Thyroid gland (tissue), 4 donors: ENCODE data around the gene RPS14. TPM values are rescaled to one million over a fixed set of nuclear protein-coding genes. Genes with fewer than 3 reads are reported as not detected.
A peak's percentile ranks its signal among the peaks of the same experiment; 100 is the strongest.

Source experiments
- DNase-seq, 2 donors: peaks; one replicate each; pipeline ENCODE4 v3.0.0-alpha.2; 2019
- H3K27ac ChIP-seq, 3 donors: fragments of 200-600 bp; sonication (generic); 1 replicate in 2 of 3; 2 replicates in 1 of 3; pipeline ENCODE4 v1.5.1; 2016 to 2019; ENCODE audit warnings: mild to moderate bottlenecking in 1 of 3, moderate library complexity in 1 of 3
- H3K27me3 ChIP-seq: fragments of 200-600 bp; sonication (generic); one replicate; pipeline ENCODE4 v1.5.1; 2019
- H3K36me3 ChIP-seq, 2 donors: fragments of 200-600 bp; sonication (generic); one replicate each; pipeline ENCODE4 v1.5.1; 2016 to 2019
- H3K4me1 ChIP-seq, 2 donors: fragments of 200-600 bp; sonication (generic); one replicate each; pipeline ENCODE4 v1.5.1; 2017 to 2019
- H3K4me3 ChIP-seq, 3 donors: fragments of 200-600 bp; sonication (generic); replicated peaks in 1 of 3; 1 replicate in 2 of 3; 2 replicates in 1 of 3; pipeline ENCODE4 v1.5.1; 2016; ENCODE audit warnings: mild to moderate bottlenecking in 1 of 3
- H3K9me3 ChIP-seq: fragments of 200-600 bp; sonication (generic); one replicate; pipeline ENCODE4 v1.5.1; 2017
- CTCF ChIP-seq, 6 experiments: fragments of 200-600 bp in 3 of 6; fragments of 450-650 bp in 3 of 6; sonication (generic) in 3 of 6; IDR thresholded peaks; one replicate each; pipeline ENCODE4 v1.5.1; 2016 to 2019; ENCODE audit warnings: antibody characterized with exemption in 6 of 6, mild to moderate bottlenecking in 2 of 6, inconsistent platforms in 1 of 6, moderate library complexity in 1 of 6
- POLR2A ChIP-seq, 2 donors: fragments of 450-650 bp; IDR thresholded peaks; one replicate each; pipeline ENCODE4 v1.6.1; 2017; ENCODE audit warnings: antibody characterized with exemption in 2 of 2, mild to moderate bottlenecking in 2 of 2, moderate library complexity in 1 of 2
- WGBS, 2 donors: methylation state at CpG; one replicate each; pipeline ENCODE4 v1.1.5; 2017; 5-methylcytosine and 5-hydroxymethylcytosine counted together
- intact Hi-C: fragments of 100-400 bp; cut with DNase I; formaldehyde crosslinking; loops from one replicate; pipeline ENCODE4 v1.15.1; 2023
- total RNA-seq, 4 donors: library from RNA; depleted of rRNA; stranded (reverse); fragments of >200 nt; gene quantifications; one replicate each; pipeline ENCODE4 v1.2.3, GENCODE V29; 2016

RPS14 gene
- total RNA-seq, 4 donors from 2014 or later, result 2,017 to 5,540 (median 2,786) TPM

DNA sequence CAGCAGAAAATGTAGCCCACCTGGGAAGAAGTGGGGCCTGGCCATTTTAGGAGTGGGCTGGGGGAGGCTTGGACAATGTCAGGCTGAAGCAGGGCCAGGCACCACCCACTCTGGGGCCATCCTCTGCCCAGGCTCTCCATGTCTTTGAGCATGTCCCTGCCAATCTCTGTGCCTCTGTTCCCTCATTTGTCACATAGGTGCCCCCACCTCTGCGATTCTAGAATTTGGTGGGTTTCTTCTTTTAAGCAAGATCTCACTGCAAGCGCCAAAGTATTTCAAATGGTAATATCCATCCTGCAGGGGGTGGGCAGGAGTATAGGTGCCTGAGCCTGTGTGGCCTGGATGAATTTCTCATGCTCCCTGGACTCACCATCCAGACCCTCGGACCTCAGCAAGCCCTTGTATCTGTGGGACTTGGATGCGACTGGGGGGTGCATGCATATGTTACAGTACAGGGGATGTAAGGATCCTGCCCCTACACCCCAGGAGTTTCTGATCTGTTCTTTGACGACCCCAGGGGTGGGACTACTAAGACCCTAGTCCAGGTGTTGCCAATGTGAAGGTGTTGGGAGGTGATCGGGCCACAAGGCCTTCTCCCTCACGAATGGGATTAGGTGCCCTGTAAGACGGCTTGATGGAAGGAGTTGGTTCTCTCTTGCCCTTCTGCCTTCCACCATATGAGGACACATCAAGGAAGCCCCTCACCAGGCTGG is 41.2 kb downstream of the RPS14 start:
- no peak for DNase-seq
- intact Hi-C loops, result no loop called here
- WGBS, 2 donors, result 79 to 92% methylated on average over 8 of the region's 8 CpGs
- H3K4me3 ChIP-seq, result no peak overlapping the region
- H3K27ac ChIP-seq, result peak overlapping the region in 1 of 3 donors; percentile 27
- no peak for TF ChIP-seq POLR2A (IDR thresholded peaks at IDR 0.05)
- no peak for TF ChIP-seq CTCF (IDR thresholded peaks at IDR 0.05)
- H3K4me1 ChIP-seq, result peaks cover 14 to 38% of the 10 kb centered on the region in 2 donors
- H3K27me3 ChIP-seq, result no peaks in the 10 kb centered on the region
- H3K36me3 ChIP-seq, result no peaks in the 10 kb centered on the region
- no peaks in the 10 kb centered on the region for H3K9me3 ChIP-seq

DNA sequence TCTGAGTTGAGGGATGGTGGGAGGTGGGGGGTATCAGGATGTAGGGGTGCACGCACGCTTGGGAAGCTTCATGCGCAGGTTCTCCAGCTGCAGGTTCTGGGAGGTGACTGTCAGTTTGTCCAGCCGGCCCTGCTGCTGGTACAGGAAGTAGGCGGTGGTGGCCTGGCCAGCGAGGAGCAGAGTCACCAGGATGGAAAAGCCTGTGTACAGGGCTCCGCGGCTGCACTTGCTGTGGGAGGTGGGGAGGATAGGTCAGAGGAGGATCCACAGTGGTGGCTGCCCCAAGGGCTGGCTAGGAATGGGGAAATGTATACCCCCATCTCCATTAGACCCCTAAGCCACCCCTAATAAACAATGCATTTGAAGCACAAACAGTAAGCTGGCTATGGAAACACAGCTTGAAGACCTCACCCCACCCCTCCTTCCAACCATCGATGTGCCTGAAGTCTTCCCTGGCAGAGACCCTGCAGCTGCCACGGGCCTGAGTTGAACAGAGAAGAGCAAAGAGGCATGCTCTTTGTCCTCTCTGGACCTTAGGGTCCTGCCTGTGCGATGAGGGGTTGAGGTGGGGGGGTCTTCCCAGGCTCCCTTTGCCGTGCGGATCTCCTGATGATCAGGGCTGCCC is 42.3 kb downstream of the RPS14 start:
- Histone ChIP-seq H3K9me3 (no peaks in the 10 kb centered on the region), H3K36me3 (peaks cover 0 to 9% of the 10 kb centered on the region in 2 donors), H3K27ac (no peak overlapping the region), H3K27me3 (no peaks in the 10 kb centered on the region), H3K4me3 (no peak overlapping the region), H3K4me1 (peaks cover 14 to 31% of the 10 kb centered on the region in 2 donors)
- 75 to 82% methylated on average over 13 of the region's 13 CpGs for WGBS, 2 donors
- DNase-seq, result no peak
- intact Hi-C loops, result no loop called here
- TF ChIP-seq POLR2A (IDR thresholded peaks at IDR 0.05) (no peak), CTCF (IDR thresholded peaks at IDR 0.05) (no peak)

GRCh38 chr5:150406723-150407095 is 42.8 kb downstream of the RPS14 start:
- H3K27ac ChIP-seq, result no peak overlapping the region
- WGBS, 2 donors, result 81 to 82% methylated on average over 8 to 10 of the region's 10 CpGs

DNA sequence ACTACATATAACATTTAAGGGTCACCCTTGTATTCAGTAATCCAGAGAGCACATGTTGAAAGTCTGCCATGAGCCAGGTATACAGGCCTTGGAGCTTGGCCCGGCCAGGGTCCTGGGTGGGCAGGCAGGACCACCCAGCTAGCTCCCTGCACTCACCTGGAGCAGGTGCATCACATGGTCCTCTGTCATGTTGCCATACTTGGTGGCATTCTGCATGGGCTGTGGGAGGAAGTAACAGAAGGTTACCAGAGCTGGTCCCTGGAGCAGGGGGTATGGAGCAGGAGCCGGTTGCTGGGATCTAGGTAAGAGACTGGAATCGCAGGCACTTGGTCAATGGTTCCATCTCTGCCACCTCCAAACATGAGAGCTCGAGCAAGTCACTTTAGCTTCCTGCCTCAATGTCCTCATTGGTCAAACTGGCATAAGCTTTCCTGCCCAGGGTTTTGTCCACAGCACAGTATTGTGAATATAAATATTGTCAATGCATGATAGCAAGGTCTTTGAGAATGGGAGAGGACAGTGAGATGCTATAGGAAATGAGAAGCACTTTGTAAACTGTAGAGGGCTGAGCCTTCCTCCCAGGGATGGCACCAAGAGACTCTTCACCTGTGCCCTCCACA is 43.3 kb downstream of the RPS14 start:
- WGBS, 2 donors, result 84 to 90% methylated on average over 3 to 4 of the region's 4 CpGs
- H3K36me3 ChIP-seq, result peaks cover 4 to 14% of the 10 kb centered on the region in 2 donors
- H3K27ac ChIP-seq, result no peak overlapping the region
- H3K4me1 ChIP-seq, result peaks cover 6 to 21% of the 10 kb centered on the region in 2 donors
- DNase-seq, result no peak
- intact Hi-C loops, result no loop called here
- H3K27me3 ChIP-seq, result no peaks in the 10 kb centered on the region
- no peak overlapping the region for H3K4me3 ChIP-seq
- TF ChIP-seq POLR2A (IDR thresholded peaks at IDR 0.05), result no peak
- TF ChIP-seq CTCF (IDR thresholded peaks at IDR 0.05), result no peak
- H3K9me3 ChIP-seq, result no peaks in the 10 kb centered on the region

More at GRCh38 chr5:150406723-150407095, 42.8 kb downstream of the RPS14 start:
- H3K4me1 ChIP-seq, result peaks cover 11 to 26% of the 10 kb centered on the region in 2 donors
- DNase-seq, result no peak
- no peaks in the 10 kb centered on the region for H3K27me3 ChIP-seq
- no peak for TF ChIP-seq POLR2A (IDR thresholded peaks at IDR 0.05)
- no peak for TF ChIP-seq CTCF (IDR thresholded peaks at IDR 0.05)
- intact Hi-C loops, result no loop called here
- H3K4me3 ChIP-seq, result no peak overlapping the region
- peaks cover 2 to 14% of the 10 kb centered on the region in 2 donors for H3K36me3 ChIP-seq
- no peaks in the 10 kb centered on the region for H3K9me3 ChIP-seq
